MM.1S (cell line): Measurements from ENCODE around the gene SNTG2.

Source experiments
- CTCF ChIP-seq: fragments of 300-600 bp; sonication (generic); IDR thresholded peaks from 2 replicates; pipeline ENCODE4 v1.5.1; 2016; ENCODE audit warnings: antibody characterized with exemption, low read length, mixed read lengths
- EZH2 ChIP-seq: fragments of 300-600 bp; sonication (generic); optimal IDR thresholded peaks from 2 replicates; pipeline ENCODE3; 2017; ENCODE audit warnings: low read depth, mild to moderate bottlenecking, antibody characterized with exemption, low read length, mixed read lengths
- EZH2phosphoT487 ChIP-seq: fragments of 300-600 bp; sonication (generic); IDR thresholded peaks from 2 replicates; pipeline ENCODE4 v1.6.1; 2018; ENCODE audit warnings: antibody characterized with exemption, low read length

GRCh38 chr2:1150724-1151511 lies 200.3 kb downstream of the SNTG2 start:
- TF ChIP-seq CTCF (no peak), EZH2 (no peak), EZH2phosphoT487 (no peak)
